ENCODE data around the gene GLMN.

Gene GLMN

GRCh38 chr1:92203105-92203504 lies 95.7 kb downstream of the GLMN start:
- in situ Hi-C loops (cut with MboI; ENCODE audit: low sequenced_read_pairs), result no loop called here

DNA sequence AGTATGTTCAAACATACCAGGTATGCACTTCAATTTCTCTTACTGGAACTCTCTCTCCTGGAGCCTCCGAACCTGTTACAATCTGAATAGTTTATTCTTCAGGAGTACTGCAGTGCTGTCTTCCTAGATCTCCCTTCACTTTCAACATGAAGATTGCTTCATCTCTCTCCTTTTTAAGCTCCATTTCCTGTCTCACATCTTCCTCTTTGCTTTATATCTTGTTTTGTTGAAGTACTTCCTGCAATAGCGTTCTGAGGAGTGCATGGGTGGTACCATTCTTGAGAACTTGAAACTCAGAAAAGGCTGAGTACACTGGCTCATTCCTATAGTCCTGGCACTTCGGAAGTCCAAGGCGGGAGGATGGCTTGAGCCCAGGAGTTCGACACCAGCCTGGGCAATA lies 96.8 kb downstream of the GLMN start:
- in situ Hi-C loops (cut with MboI; ENCODE audit: low sequenced_read_pairs), result no loop called here
